Esophagus squamous epithelium (tissue), 5 donors: ENCODE data around the gene DPP4. TPM values are rescaled to one million over a fixed set of nuclear protein-coding genes. Genes with fewer than 3 reads are reported as not detected.

Experiments
- DNase-seq: peaks from one replicate; lab custom pipeline; 2025; lab: John Stamatoyannopoulos, UW
- H3K27ac ChIP-seq, 4 donors: fragments of 200-600 bp; sonication (generic); one replicate each; pipeline ENCODE4 v1.5.1; 2016 to 2019; ENCODE audit warnings: mild to moderate bottlenecking in 1 of 4
- H3K27me3 ChIP-seq, 4 donors: fragments of 200-600 bp; sonication (generic); 1 replicate in 3 of 4; 2 replicates in 1 of 4; pipeline versions ENCODE4 v1.5.1 to v1.6.0; 2017 to 2021; ENCODE audit warnings: antibody characterized with exemption in 1 of 4
- H3K36me3 ChIP-seq, 3 donors: fragments of 200-600 bp; sonication (generic); one replicate each; pipeline ENCODE4 v1.5.1; 2016 to 2019
- H3K4me1 ChIP-seq, 3 donors: fragments of 200-600 bp; sonication (generic); one replicate each; pipeline ENCODE4 v1.5.1; 2017 to 2019
- H3K4me3 ChIP-seq, 4 donors: fragments of 200-600 bp; sonication (generic); 1 replicate in 3 of 4; 2 replicates in 1 of 4; pipeline ENCODE4 v1.5.1; 2016 to 2019; ENCODE audit warnings: mild to moderate bottlenecking in 2 of 4, moderate library complexity in 1 of 4
- H3K9me3 ChIP-seq, 3 donors: fragments of 200-600 bp; sonication (generic); one replicate each; pipeline ENCODE4 v1.5.1; 2016 to 2019
- POLR2A ChIP-seq, 4 donors: fragments of 450-650 bp; IDR thresholded peaks; one replicate each; pipeline ENCODE4 v1.6.1; 2017; ENCODE audit warnings: antibody characterized with exemption in 4 of 4, mild to moderate bottlenecking in 4 of 4, moderate library complexity in 3 of 4
- WGBS, 2 donors: methylation state at CpG; one replicate each; pipeline ENCODE4 v1.1.5; 2018; 5-methylcytosine and 5-hydroxymethylcytosine counted together
- intact Hi-C: fragments of 100-400 bp; cut with DNase I; formaldehyde crosslinking; loops from one replicate; pipeline ENCODE4 v1.15.0; 2022
- total RNA-seq, 4 donors: library from RNA; depleted of rRNA; stranded (reverse); fragments of >200 nt; gene quantifications; one replicate each; pipeline ENCODE4 v1.1.0, GENCODE V29; 2016
- TF ChIP-seq, protein P1 (sequence below), 6 experiments: fragments of 450-650 bp in 4 of 6; fragments of 200-600 bp in 2 of 6; sonication (generic) in 2 of 6; IDR thresholded peaks; one replicate each; pipeline ENCODE4 v1.5.1; 2016 to 2019; ENCODE audit warnings: antibody characterized with exemption in 6 of 6, mild to moderate bottlenecking in 4 of 6, moderate library complexity in 4 of 6
- donor health status: DM: yes; HTN: yes; CAD: no.

Gene DPP4
- total RNA-seq, 4 donors from 2014 or later = 0.97 to 3.1 (median 3.0) TPM; not detected in 1

DNA sequence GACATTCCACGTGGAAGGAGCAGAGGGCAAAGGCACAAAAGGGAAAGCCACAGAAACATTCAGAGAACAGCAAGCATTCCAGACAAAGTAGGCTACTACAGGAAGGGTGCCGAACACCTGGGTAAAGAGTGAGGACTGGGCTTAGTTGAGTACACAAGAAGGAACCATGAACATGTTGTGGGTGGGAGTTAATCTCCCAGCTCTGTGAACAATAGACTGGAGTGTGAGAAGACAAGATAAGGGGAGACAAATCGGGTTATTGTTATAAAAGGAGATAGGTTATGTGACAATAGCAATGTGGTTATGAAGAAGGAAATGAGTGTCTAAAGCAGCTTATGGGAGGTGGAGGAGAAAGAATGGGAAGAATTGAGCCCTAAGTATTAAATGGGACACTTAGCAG is 70.0 kb downstream of the DPP4 start:
- no peaks in the 10 kb centered on the region for H3K27me3 ChIP-seq
- H3K9me3 ChIP-seq = no peaks in the 10 kb centered on the region
- no peak overlapping the region for H3K4me3 ChIP-seq
- intact Hi-C loops = loop anchor here (5.0 kb wide), 1 partner anchor 123 kb away; no protein-coding TSS in a partner anchor
- H3K27ac ChIP-seq = no peak overlapping the region
- TF ChIP-seq POLR2A (IDR thresholded peaks at IDR 0.05) = no peak
- TF ChIP-seq, protein P1, sequence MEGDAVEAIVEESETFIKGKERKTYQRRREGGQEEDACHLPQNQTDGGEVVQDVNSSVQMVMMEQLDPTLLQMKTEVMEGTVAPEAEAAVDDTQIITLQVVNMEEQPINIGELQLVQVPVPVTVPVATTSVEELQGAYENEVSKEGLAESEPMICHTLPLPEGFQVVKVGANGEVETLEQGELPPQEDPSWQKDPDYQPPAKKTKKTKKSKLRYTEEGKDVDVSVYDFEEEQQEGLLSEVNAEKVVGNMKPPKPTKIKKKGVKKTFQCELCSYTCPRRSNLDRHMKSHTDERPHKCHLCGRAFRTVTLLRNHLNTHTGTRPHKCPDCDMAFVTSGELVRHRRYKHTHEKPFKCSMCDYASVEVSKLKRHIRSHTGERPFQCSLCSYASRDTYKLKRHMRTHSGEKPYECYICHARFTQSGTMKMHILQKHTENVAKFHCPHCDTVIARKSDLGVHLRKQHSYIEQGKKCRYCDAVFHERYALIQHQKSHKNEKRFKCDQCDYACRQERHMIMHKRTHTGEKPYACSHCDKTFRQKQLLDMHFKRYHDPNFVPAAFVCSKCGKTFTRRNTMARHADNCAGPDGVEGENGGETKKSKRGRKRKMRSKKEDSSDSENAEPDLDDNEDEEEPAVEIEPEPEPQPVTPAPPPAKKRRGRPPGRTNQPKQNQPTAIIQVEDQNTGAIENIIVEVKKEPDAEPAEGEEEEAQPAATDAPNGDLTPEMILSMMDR (IDR thresholded peaks at IDR 0.05) = no peak
- H3K4me1 ChIP-seq = no peaks in the 10 kb centered on the region
- 40 to 43% methylated on average over 3 of the region's 3 CpGs for WGBS, 2 donors
- DNase-seq = no peak
- no peaks in the 10 kb centered on the region for H3K36me3 ChIP-seq

DNA sequence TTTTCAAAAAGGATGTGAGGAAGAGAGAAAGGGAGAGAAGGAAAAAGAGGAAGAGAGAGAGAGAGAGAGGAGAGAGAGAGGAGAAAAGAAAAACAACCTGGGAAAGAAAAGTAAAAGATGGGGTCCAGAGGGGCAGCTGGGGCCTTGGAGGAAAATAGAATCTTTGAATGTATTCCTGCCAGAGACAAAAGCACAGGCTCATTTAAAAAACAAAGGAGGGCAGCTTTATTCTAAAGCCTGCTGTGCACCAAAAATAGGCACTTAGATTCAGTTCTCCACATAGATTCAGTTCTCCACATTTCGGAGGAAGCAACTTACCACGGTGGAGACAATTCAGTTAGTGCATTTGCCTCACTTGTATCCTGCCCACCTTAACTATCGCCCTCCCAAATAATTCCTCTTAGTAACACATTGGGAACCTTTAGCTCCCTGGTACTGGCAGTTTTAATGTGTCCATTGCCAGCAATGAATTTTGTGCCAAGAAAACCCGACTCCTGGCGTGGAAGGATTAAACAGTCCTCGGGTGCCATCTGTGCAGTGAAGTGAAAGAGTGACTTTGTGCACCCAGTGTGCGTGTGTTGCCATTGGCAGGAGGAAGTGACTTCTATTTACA is 71.3 kb downstream of the DPP4 start:
- WGBS, 2 donors = 69 to 78% methylated on average over 6 to 7 of the region's 7 CpGs
- Histone ChIP-seq H3K27me3 (no peaks in the 10 kb centered on the region), H3K9me3 (no peaks in the 10 kb centered on the region), H3K36me3 (no peaks in the 10 kb centered on the region), H3K4me3 (no peak overlapping the region), H3K27ac (no peak overlapping the region), H3K4me1 (no peaks in the 10 kb centered on the region)
- TF ChIP-seq POLR2A (IDR thresholded peaks at IDR 0.05) = no peak
- TF ChIP-seq, protein P1 (IDR thresholded peaks at IDR 0.05) = no peak
- DNase-seq = no peak
- intact Hi-C loops = loop anchor here (5.0 kb wide), 1 partner anchor 125 kb away; no protein-coding TSS in a partner anchor

DNA sequence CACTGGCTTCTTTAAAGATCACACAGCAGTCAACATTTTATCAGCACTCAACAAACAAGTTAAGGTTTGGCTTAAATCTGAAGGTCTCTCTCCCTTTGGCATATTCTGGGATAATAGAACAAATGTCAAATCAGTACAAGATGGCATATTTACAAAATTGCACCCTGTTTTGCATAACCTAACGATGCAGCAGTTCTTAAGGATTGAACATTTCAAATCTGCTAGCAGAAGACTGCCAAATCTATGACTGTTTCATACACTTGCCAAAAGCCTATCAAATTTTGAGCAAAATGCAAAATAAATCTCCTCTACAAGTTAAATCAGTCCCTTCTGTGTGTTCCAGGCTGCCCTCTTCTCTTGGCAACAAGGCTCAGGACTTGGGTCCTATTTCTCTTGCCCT is 73.6 kb downstream of the DPP4 start:
- H3K4me1 ChIP-seq = no peaks in the 10 kb centered on the region
- TF ChIP-seq POLR2A (IDR thresholded peaks at IDR 0.05) = no peak
- TF ChIP-seq, protein P1 (IDR thresholded peaks at IDR 0.05) = no peak
- 36 to 57% methylated on average over 1 of the region's 1 CpG for WGBS, 2 donors
- H3K27ac ChIP-seq = no peak overlapping the region
- DNase-seq = no peak
- no peaks in the 10 kb centered on the region for H3K27me3 ChIP-seq
- H3K4me3 ChIP-seq = no peak overlapping the region
- intact Hi-C loops = loop anchor here (5.0 kb wide), 1 partner anchor 127 kb away; no protein-coding TSS in a partner anchor
- H3K9me3 ChIP-seq = no peaks in the 10 kb centered on the region
- H3K36me3 ChIP-seq = no peaks in the 10 kb centered on the region

DNA sequence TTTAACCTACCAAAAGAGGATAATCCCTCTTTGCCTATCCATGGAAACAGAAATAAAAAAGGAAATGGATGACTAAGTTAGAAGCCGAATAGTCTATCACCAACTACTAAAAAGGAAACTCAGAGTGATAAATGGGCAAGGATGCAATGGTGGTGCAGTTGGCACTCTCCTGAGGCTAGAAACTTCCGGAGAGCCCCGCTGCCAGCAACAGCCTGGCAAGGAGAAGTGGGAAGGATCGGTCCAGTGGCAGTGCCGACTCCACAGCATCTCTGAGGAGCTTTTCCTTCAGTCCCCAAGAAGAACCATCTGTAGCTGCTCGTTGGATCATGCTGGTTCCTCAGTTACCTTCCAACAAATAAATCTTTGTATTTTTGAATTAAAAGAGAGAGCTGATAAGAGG is 74.7 kb downstream of the DPP4 start:
- no peak overlapping the region for H3K4me3 ChIP-seq
- no peak overlapping the region for H3K27ac ChIP-seq
- no peak for DNase-seq
- no peaks in the 10 kb centered on the region for H3K36me3 ChIP-seq
- 39 to 46% methylated on average over 6 of the region's 6 CpGs for WGBS, 2 donors
- no peak for TF ChIP-seq POLR2A (IDR thresholded peaks at IDR 0.05)
- TF ChIP-seq, protein P1 (IDR thresholded peaks at IDR 0.05) = no peak
- H3K9me3 ChIP-seq = no peaks in the 10 kb centered on the region
- intact Hi-C loops = no loop called here
- no peaks in the 10 kb centered on the region for H3K27me3 ChIP-seq
- no peaks in the 10 kb centered on the region for H3K4me1 ChIP-seq

DNA sequence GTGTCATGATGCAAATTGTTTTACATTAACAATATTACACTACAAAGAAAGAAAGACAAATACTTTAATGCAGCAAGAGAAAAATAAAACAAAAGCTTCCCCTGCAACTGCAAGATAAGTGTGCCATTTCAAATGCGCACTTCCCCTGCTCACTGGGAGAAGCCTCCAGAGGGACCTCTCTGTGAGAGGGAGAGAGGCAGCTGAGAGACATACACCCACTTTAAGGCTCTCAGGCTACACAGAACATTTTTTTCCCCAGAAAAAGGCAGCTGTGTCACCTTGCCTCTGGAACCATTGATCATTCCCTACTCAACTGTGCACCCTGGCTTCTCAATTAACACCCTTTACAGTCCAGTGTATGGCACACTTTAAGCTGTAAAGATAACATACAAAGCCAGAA is 75.2 kb downstream of the DPP4 start:
- Histone ChIP-seq H3K27ac (no peak overlapping the region), H3K4me3 (no peak overlapping the region), H3K4me1 (no peaks in the 10 kb centered on the region), H3K9me3 (no peaks in the 10 kb centered on the region), H3K27me3 (no peaks in the 10 kb centered on the region), H3K36me3 (no peaks in the 10 kb centered on the region)
- DNase-seq = no peak
- TF ChIP-seq POLR2A (IDR thresholded peaks at IDR 0.05) = no peak
- TF ChIP-seq, protein P1 (IDR thresholded peaks at IDR 0.05) = no peak
- WGBS, 2 donors = 88 to 100% methylated on average over 1 of the region's 1 CpG
- intact Hi-C loops = no loop called here
